HG03135 (cell line): ENCODE data around the gene CHRDL2.

ENCODE experiments used
- ATAC-seq: cut with Tn5 transposase; IDR thresholded peaks from one replicate; pipeline ENCODE4 v1.9.1; 2021; ENCODE audit warnings: mild to moderate bottlenecking, moderate library complexity; ENCODE audit not compliant: unreplicated experiment

CHRDL2 gene

GRCh38 chr11:74685905-74686304, 45.3 kb downstream of the CHRDL2 start:
- no peak for ATAC-seq

GRCh38 chr11:74685338-74685737, 45.9 kb downstream of the CHRDL2 start:
- no peak for ATAC-seq

DNA sequence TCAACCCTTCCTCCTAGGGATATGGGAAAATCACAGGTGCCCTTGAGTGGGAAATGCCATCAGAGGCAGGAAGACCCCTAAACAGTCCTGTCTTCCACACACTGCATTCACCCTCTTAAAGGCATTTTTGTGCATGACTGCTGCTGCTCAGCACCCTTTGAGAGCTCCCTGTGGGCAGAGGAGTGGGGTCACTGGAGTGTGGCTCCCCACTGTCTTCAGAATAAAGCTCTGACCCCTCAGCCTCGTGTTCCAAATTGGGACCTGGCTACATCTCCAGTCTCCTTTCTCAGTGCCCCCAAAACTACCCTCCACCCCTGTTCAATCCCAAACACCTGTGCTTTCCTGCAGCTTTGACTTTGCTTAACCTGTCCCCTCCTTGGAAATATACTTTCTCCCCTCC, 46.6 kb downstream of the CHRDL2 start:
- ATAC-seq: no peak

- no peak for ATAC-seq
These were observed 47.2 kb downstream of the CHRDL2 start for GRCh38 chr11:74683941-74684481.

- ATAC-seq: no peak
These were observed 47.9 kb downstream of the CHRDL2 start for GRCh38 chr11:74683279-74683871.

DNA sequence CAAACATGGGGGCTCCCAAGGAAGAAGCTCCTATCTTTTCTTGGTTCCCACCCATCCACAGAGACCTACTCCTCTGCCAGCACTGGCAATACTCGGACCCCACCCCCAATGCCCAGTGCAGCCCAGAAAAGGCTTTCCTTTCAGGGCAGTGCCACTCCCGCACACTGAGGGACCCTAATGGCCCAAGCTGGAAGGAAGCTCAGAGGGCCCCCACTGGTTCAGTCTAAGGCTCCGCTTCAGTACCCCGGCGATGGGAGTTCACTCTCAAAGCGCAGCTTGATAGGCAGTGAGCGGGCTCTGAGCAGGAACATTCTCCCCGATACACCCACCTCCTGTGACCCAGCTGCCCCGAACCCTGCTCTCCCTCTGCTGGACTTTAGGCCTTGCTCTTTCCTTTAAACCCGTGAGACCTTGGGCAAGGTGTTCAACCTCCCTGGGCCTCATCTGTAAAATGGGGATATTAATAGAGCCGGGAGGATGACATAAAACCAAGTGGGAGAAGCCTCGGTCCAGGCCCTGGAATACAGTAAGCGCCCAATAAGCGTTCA, 48.4 kb downstream of the CHRDL2 start:
- no peak for ATAC-seq

GRCh38 chr11:74681686-74682651, 49.3 kb downstream of the CHRDL2 start:
- no peak for ATAC-seq

DNA sequence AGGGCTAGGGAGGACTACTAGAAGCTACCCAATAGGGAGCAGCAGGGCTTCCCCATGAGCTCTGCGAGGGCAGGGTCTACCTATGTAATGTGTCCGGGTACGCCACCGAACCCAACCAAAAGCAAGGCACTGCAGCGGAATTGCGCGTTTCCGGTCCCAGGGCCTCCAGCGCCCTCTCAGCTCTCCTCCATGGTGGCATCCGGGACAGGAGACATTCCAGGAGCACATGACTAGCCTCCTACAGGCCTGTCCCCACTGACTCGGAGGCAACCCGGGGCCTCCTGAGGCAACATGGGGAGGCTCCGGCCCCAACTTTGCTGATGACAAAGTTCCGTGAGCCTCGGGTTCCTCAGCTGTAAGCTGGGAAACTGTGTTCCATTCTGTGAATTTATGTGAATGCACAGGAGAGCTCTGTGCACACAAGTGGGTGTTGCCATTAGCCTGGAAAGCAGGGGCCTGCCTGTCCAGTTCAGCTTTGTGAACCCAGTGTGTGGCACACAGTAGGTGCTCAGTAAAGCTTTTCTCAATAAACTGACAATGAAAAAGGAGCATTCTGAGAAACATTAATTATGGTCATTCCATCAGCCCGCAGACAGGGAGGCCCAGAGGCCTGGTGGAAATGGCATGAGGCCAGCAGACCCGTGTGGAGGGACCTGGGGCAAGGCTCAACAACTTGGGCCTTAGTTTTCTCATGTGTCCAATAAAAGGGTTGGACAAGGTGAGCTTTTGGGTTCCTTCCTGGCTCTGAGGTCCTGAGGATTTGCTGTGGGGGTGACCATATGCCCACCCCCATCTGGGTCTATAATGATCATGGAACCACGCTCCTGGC, 50.3 kb downstream of the CHRDL2 start:
- no peak for ATAC-seq

GRCh38 chr11:74680035-74680671, 51.1 kb downstream of the CHRDL2 start:
- ATAC-seq: no peak

- no peak for ATAC-seq
These were observed 51.7 kb downstream of the CHRDL2 start for GRCh38 chr11:74679513-74679865.

GRCh38 chr11:74678591-74679512, 52.4 kb downstream of the CHRDL2 start:
- no peak for ATAC-seq

GRCh38 chr11:74678041-74678440, 53.2 kb downstream of the CHRDL2 start:
- no peak for ATAC-seq

DNA sequence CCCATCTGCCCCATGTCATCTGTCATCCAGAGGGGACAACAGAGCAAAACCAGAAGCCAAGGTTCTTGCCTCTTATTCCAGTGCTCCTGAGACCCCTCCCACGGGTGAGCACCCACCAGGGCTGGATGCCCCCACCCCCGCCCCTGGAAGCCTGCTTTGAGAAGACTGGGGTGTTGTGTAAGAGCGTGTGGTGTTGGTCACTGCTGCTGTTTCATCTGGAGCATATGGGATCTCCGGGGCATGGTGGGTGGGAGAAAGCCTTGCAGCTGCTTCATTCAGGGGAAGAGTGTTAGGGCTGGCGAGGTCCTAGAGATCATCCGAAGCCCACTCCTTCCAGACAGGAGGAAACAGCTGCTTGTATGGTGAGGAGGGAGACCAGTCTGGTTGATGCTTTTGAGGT, 54.1 kb downstream of the CHRDL2 start:
- no peak for ATAC-seq

DNA sequence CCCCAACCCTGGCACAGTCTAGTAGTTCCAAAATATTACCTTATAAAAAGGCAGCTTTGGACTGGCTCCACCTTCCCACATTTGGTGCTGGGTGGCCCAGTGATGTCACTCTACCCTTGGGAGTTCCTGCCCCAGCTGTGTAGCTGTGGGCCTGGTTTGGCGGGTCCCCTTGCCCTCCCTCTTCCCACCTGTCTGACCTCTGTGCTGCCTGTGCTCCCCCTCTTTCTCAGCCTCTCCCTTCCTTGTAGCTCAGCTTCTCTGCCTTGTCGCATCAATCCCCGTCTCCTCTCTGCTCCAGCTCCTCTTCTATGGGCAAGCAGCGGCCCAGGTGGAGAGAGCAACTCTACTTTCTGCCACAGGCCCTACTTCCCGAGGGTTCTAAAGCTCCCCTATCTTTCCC, 54.6 kb downstream of the CHRDL2 start:
- no peak for ATAC-seq

DNA sequence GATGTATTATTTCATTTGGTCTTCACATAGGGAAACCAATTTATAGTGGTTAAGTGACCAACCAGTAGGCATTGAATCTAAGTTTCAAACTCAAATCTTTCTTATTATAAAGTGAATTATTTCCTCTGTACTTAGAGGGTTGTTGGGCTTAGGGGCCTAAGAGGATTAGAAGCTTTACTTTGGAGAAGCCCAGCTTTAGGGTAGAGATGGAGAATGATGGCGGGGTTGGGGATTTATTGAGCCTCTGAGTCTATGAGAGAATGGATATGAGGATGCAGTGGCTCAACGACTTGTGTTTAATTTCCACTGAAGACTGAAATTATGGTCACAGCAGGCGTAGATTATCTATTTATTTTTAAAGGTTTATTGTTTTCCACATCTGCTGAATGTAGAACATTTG, 55.5 kb downstream of the CHRDL2 start:
- no peak for ATAC-seq

DNA sequence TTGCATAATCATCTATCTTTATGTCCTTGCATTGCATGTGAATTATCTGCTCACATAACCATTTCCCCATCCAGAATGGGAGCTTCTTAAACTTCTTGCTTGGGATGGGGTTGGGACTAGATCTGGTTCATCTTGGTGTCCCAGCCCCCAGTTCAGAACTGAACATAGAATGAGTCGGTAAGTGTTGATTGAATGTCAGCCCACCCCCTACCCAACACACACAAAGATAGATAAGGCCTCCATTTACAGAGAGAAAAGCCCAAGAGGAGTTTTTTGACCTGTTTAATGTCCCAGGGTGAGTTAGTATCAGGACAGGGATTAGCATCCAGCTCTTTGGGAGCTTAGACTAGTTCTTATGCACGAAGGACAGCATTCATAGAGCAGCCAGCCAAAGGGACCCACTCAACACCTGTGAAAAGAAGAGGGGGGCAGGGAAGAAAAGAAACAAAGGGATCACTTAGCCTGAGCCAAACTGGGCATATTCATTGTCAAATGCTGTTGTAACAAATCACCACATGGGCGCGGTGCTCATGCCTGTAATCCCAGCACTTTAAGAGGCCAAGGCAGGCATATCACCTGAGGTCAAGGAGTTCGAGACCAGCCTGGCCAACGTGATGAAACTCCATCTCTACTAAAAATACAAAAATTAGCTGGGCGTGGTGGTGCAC, 57.4 kb downstream of the CHRDL2 start:
- no peak for ATAC-seq

DNA sequence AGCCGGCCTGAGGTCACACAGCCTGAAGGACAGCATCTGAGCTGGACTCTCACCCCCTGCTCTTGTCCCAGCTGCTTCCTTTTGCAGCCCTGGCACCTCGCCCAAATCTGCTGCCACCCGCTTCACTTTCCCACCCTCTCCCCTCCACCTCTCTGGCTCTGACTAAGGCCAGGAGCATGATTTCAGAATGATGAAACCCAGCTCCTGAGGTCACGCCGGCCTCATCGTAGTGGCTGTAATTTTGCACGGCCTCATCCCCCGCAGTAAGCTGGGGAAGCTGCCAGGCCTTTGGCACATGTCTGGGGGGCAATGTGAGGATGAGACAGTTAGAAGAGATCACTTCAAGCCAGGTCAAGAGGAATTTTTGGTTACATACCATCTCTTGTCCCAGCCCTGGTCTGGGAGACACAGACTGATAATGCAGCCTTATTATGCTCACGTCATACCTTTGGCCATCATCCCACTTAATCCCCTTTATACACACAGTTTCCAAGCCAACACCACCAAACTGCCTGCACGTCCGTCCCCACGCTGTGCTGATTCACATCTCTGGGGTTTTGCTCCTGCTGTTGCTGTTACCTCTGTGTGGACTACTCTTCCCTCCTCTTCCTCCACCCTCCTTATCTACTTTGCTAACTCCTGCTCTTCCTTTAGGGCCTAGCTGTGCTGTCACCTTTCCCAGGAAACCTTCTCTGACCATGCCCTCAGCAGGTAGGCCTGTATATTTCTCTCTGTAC, 58.1 kb downstream of the CHRDL2 start:
- ATAC-seq: no peak

DNA sequence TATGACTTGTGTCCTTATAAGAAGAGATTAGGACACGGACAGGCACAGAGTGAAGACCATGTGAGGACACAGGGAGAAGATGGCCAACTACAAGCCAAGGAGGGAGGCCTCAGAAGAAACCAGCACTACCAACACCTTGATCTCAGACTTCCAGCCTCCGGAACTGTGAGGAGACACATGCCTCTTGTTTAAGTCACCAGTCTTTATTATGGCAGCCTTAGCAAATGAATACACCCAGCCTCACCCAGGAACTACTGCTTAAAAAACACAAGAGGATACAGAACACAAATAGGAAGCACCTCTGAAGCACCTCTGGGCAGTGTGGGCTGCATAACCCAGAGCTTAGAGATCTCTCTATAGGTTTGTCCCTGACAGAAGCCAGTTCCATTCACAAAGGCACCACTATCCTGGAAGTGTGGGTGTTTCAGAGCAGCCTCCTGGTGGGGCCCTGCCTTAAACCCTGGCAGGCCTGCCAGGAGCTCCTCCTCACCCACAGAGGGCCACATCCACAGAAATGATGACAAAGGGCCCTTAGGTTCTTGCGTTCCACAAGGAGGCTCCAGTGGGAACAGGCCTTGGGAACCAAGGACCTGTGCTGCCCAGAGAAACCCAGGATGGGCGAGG, 58.8 kb downstream of the CHRDL2 start:
- ATAC-seq: no peak
